IPS-20b (cell line): ENCODE measurements around the gene HPN.
"Not testable (repeated sequence)": the region's sequence is repeated elsewhere in the genome, so short reads cannot be mapped to it uniquely, and the experiment has no call there.

Experiments
- H3K27ac ChIP-seq: one replicate; pipeline ENCODE4 v1.5.1; 2013; ENCODE audit warnings: low read length
- H3K27me3 ChIP-seq: 2 replicates; pipeline ENCODE4 v1.6.1; 2013; ENCODE audit warnings: mild to moderate bottlenecking, low read length, inconsistent platforms; ENCODE audit not compliant: insufficient read depth
- H3K36me3 ChIP-seq: 2 replicates; pipeline ENCODE4 v1.6.1; 2013; ENCODE audit warnings: low read depth, mild to moderate bottlenecking, inconsistent platforms, low read length, moderate library complexity; ENCODE audit not compliant: insufficient read depth
- H3K4me1 ChIP-seq: 2 replicates; pipeline ENCODE4 v1.6.1; 2013; ENCODE audit warnings: mild to moderate bottlenecking, control low read depth, inconsistent platforms, low read length, moderate library complexity; ENCODE audit not compliant: insufficient read depth
- H3K4me3 ChIP-seq: 2 replicates; pipeline ENCODE4 v1.5.1; 2013; ENCODE audit warnings: mild to moderate bottlenecking, low read length, inconsistent platforms
- H3K9ac ChIP-seq: 2 replicates; pipeline ENCODE4 v1.6.1; 2013; ENCODE audit warnings: low read depth, mild to moderate bottlenecking, inconsistent platforms, low read length, moderate library complexity
- H3K9me3 ChIP-seq: 2 replicates; pipeline ENCODE4 v1.6.1; 2013; ENCODE audit warnings: mild to moderate bottlenecking, low read depth, low read length, inconsistent platforms; ENCODE audit not compliant: insufficient read depth

HPN gene

DNA sequence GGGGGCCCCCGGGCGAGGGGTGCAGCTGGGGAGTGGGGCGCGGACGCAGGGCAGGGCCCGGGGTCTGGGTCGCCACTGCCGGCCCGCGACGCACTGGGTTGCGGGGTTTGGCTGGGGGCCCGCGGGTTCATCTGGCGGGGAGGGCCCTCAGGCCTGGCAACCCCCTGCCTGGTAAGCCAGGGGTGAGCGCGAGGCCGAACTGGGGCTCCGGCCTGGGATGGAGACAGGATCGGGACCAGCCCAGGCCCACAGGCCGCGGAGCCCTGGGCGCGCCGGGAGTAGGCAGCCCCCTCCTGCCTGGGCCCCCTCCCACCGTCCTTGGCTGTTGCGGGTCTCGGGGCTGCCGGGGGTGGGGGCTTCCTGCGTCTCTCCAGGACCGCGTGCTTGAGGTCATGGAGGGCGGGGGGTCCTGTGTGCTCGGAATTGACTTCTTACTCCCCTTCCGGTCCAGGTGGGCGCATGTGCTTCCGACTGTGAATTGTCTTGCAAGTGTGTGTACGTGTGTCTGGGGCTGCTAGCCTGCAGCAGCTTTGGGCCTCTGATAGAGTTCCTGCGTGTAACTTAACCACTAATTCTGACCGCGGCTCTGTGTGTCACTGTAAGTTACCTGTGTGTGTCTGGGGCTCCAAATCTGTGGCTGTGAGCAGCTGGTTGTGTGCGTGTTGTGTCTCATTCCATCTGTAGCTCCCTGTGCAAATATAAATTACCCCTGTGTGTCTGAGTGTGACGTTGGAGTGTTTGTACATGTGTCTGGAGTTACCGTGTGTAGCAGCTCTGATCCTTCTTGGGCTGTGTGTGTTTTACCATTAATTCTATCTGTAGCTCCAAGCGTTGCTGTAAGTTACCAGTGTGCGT is 40.6 kb upstream of the HPN start:
- H3K27ac ChIP-seq, result peak overlapping the region; percentile 68
- no peaks in the 10 kb centered on the region for H3K27me3 ChIP-seq
- H3K36me3 ChIP-seq, result peaks cover 35% of the 10 kb centered on the region
- peaks cover 25% of the 10 kb centered on the region for H3K4me1 ChIP-seq
- H3K4me3 ChIP-seq, result peak overlapping the region; percentile 100
- no peaks in the 10 kb centered on the region for H3K9me3 ChIP-seq
- H3K9ac ChIP-seq, result peak overlapping the region; percentile 99

DNA sequence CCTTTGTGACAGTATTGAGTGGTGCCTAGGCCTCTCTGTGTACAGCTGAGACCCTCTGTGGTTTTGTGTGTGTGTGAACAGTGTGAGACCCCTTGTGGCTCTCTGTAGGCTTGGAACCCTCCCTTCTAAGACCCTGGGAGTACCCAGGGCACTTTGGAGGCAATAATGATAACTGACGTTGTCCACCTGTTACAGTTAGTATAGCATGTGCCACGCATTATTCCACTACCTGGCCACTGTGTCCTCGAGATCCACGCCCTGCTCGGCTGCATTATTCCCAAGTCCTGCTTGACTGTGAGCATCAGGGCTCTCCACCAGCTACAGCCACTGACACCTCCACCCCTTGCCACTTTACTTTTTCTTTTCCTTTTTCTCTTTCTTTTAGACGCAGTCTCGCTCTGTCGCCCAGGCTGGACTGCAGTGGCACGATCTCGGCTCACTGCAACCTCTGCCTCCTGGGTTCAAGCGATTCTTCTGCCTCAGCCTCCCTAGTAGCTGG is 39.4 kb upstream of the HPN start:
- Histone ChIP-seq H3K27ac (no peak overlapping the region), H3K4me1 (peaks cover 19% of the 10 kb centered on the region), H3K4me3 (peak overlapping the region; percentile 100), H3K27me3 (no peaks in the 10 kb centered on the region), H3K9me3 (no peaks in the 10 kb centered on the region), H3K36me3 (peaks cover 47% of the 10 kb centered on the region), H3K9ac (peak overlapping the region; percentile 99; the same call in 1 of the 2 replicates)

DNA sequence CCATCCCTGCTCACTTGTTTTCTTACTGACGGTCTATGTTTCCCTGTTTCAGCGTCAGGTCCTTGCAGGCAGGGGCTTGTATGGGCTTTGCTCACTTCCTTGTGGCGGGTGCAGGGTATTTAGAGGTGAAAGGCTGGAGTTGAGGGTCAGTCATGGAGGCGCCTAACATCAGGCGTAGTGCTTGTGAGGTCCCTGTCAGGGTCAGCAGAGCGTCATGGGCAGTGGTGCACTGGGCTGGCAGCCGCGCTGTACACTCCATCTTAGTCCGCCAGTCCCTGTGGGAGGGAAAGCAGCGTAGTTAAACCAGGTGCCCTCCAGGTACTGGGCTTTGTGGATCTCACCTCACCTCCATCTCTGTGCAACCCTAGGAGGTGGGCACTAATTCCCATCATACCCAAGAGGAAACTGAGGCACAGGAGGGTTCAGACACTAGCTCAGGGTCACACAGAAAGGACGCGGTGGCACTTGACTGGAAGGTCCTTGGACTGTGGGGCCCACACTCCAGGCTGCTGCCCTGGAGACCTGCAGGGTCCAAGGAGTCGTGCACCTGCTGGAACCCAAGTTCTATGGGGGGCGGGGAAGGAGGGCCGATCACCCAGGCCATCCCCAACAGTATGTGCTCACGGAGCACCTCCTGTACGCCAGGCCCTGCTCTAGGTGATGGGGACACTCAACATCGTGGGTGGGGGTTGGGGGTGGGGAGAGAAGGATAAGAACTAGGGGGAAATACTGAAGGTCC is 36.8 kb upstream of the HPN start:
- H3K9ac ChIP-seq, result no peak overlapping the region

DNA sequence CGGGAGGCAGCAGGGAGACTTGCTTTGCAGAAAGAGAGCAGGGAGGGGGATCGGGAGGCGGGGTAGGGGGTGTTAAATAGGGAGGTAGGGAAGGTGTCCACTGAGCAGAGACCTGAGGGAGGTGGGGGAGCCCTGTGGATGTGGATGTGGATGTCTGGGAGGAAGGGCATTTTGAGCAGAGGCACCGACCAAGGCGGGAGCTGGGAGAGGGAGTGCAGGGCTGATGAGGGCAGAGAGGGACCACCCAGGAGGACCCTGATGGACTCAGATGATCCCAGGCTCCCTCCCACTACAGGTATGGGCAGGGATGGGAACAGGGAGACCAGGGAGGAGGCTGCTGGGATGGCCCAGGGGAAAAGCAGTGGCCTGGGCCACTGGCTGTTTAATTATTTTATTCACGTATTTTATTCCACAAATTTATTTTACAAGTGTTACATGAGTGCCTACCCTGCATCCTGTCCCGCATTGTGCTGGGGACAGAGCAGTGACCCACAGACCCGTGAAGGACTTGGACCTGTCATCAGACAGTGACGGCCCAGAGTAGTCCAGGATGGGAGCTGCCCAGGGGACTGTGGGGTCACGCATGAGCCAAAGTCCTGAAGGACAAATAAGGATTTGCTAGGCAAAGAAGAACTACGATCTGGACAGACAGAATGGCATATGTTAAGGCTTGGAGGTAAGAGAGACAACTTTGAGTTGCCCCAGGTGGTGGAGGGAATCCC is 36.1 kb upstream of the HPN start:
- H3K27ac ChIP-seq, result no peak overlapping the region
- peaks cover 10% of the 10 kb centered on the region for H3K4me1 ChIP-seq
- no peaks in the 10 kb centered on the region for H3K9me3 ChIP-seq
- H3K27me3 ChIP-seq, result no peaks in the 10 kb centered on the region
- H3K4me3 ChIP-seq, result no peak overlapping the region
- H3K9ac ChIP-seq, result no peak overlapping the region
- H3K36me3 ChIP-seq, result peaks cover 66% of the 10 kb centered on the region

More for the DNA sequence above, 36.8 kb upstream of the HPN start:
- H3K9me3 ChIP-seq, result no peaks in the 10 kb centered on the region
- peaks cover 10% of the 10 kb centered on the region for H3K4me1 ChIP-seq
- no peak overlapping the region for H3K27ac ChIP-seq
- H3K27me3 ChIP-seq, result no peaks in the 10 kb centered on the region
- H3K4me3 ChIP-seq, result no peak overlapping the region
- peaks cover 59% of the 10 kb centered on the region for H3K36me3 ChIP-seq

DNA sequence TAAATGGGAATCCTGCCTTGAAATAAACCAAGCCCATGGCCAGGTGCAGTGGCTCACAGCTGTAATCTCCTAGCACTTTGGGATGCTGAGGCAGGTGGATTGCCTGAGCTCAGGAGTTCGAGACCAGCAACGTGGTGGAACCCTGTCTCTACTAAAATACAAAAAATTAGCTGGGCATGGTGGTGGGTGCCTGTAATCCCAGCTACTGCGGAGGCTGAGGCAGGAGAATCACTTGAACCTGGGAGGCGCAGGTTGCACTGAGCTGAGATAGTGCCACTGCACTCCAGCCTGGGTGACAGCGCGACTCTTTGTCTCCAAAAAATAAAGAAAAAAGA is 35.5 kb upstream of the HPN start:
- H3K36me3 ChIP-seq, result peaks cover 72% of the 10 kb centered on the region
- not testable (repeated sequence) for H3K4me1 ChIP-seq, H3K27me3 ChIP-seq, H3K9me3 ChIP-seq, H3K27ac ChIP-seq, H3K9ac ChIP-seq, H3K4me3 ChIP-seq

DNA sequence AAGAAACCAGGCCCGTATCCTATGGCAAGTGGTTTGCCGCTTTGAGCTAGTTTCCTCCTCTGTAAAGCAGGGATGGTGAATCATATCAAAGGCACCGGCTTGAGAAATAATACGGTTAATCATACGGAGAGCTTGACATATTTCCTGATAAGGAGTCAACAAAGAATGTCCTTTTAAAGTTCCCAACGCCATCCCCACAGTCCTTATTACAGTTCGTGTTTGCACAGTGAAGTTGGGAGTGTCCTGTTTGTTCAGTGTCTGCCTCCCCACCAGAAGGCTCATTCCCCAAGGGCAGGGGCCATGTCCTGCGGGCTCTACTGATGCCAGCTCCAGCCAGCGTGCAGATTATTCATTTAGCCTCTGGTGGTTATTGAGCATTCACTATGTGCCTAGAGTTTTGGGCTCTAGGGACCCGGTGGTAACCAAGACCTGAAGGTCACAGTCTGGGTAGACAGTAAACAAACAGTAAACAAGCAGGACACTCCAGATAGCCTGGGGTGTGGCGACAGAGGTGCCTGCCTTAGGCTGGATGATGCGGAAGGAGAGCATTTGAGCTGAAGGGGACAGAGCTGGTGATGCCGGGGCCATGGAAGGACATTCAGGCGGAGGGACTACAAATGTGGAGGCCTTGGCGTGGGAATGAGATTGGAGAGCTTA is 35.1 kb upstream of the HPN start:
- H3K9me3 ChIP-seq, result no peaks in the 10 kb centered on the region
- H3K4me3 ChIP-seq, result no peak overlapping the region
- peaks cover 10% of the 10 kb centered on the region for H3K4me1 ChIP-seq
- H3K9ac ChIP-seq, result no peak overlapping the region
- H3K27ac ChIP-seq, result no peak overlapping the region
- H3K36me3 ChIP-seq, result peaks cover 73% of the 10 kb centered on the region
- no peaks in the 10 kb centered on the region for H3K27me3 ChIP-seq

DNA sequence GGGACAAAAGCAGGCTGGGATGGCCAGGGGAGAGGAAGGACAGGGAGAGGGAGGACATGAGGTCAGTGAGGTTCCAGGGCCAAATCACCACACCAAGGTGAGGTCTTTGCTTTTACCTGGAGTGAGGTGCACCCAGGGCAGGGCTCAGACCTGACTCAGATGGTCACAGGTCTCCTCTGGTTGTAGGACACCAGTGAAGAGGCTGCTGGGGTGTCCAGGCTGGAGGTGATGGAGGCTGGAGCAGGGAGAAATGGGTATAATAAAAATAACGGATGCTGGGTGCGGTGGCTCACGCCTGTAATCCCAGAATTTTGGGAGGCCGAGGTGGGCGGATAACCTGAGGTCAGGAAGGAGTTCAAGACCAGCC is 34.5 kb upstream of the HPN start:
- Histone ChIP-seq H3K4me1 (peaks cover 7% of the 10 kb centered on the region), H3K9me3 (no peaks in the 10 kb centered on the region), H3K27me3 (no peaks in the 10 kb centered on the region), H3K9ac (no peak overlapping the region), H3K4me3 (no peak overlapping the region), H3K27ac (no peak overlapping the region), H3K36me3 (peaks cover 74% of the 10 kb centered on the region)

DNA sequence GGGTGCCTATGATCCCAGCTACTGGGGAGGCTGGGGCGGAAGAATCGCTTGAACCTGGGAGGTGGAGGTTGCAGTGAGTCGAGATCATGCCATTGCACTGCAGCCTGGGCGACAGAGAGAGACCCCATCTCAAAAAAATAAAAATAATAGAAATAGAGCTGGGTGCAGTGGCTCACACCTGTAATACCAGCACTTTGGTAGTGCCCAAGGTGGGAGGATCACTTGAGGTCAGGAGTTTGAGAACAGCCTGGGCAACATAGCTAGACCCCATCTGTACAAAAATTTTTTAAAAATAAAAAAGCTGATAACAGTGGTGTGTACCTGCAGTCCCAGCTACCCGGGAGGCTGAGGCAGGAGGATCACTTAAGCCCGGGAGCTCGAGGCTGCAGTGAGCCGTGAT is 34.1 kb upstream of the HPN start:
- H3K9me3 ChIP-seq, H3K9ac ChIP-seq, H3K4me1 ChIP-seq, H3K4me3 ChIP-seq, H3K27me3 ChIP-seq, H3K27ac ChIP-seq: not testable (repeated sequence)
- peaks cover 76% of the 10 kb centered on the region for H3K36me3 ChIP-seq

DNA sequence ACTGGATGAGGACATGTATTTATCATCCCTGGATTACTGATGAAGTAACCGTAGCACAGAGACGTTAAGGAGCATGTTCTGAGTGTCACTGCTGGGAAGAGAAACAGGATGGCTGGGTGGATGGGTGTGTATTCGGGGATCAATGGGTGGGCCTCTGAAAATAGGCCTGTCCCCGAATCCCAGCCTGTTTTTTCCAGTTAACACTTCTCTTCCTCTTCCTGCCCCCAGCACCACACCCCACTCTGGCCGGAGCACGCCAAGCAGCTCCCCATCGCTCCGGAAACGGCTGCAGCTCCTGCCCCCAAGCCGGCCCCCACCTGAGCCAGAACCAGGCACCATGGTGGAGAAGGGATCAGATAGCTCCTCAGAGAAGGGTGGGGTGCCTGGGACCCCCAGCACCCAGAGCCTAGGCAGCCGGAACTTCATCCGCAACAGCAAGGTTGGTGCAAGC is 32.6 kb upstream of the HPN start:
- no peaks in the 10 kb centered on the region for H3K27me3 ChIP-seq
- no peaks in the 10 kb centered on the region for H3K9me3 ChIP-seq
- H3K36me3 ChIP-seq, result peaks cover 81% of the 10 kb centered on the region
- H3K4me3 ChIP-seq, result no peak overlapping the region
- no peak overlapping the region for H3K27ac ChIP-seq
- no peak overlapping the region for H3K9ac ChIP-seq
- H3K4me1 ChIP-seq, result no peaks in the 10 kb centered on the region

DNA sequence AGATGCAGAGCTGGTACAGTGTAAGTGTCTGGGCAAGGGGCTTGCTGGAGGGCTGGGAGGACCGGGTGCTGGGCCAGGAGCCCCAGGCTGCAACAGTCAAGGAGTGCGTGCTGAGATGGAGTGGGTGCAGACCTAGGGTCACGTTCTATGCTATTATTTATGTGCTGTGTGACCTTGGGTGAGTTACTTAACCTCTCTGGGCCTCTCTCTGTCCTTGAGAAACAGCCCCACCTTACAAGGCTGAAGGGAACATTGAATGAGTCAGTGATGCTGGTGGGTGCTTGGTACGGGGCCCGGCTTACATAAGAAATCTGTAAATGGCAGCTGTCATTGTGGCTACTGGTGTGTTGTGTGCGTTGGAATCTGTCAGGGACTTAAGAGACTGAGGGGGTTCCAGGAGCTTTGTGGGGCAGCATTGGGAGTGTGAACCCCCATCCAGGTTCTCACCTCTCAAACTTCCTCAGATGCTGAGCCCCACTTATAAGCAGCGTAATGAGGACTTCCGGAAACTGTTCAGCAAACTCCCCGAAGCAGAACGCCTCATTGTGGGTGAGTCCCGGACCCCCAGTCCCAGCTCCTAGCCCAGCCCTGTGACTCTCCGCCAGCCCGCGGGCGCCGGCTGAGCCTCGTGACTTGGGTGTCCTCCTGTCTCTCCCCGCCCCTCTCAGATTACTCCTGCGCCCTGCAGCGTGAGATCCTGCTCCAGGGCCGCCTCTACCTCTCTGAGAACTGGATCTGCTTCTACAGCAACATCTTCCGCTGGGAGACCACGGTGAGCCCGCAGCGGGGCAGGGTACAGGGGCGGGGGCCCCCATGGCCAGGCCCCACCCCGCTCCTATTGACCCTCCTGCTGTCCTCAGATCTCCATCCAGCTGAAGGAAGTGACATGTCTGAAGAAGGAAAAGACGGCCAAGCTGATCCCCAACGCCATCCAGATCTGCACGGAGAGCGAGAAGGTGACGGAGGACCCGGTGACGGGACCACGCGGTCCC is 31.8 kb upstream of the HPN start:
- H3K4me1 ChIP-seq, result no peaks in the 10 kb centered on the region
- no peaks in the 10 kb centered on the region for H3K27me3 ChIP-seq
- no peak overlapping the region for H3K9ac ChIP-seq
- H3K4me3 ChIP-seq, result no peak overlapping the region
- H3K36me3 ChIP-seq, result peaks cover 81% of the 10 kb centered on the region
- no peak overlapping the region for H3K27ac ChIP-seq
- H3K9me3 ChIP-seq, result no peaks in the 10 kb centered on the region
